A673 (cell line): Measurements from ENCODE around the gene DLGAP1. TPM values are rescaled to one million over a fixed set of nuclear protein-coding genes. Genes with fewer than 3 reads are reported as not detected.
A peak's percentile ranks its signal among the peaks of the same experiment; 100 is the strongest.

Experiments used
- BruUV-seq: library from RNA; stranded (reverse); fragments of 400-500 nt; replicated peaks from 2 replicates; lab custom pipeline; 2021; lab: Mats Ljungman, UMichigan
- CTCF ChIA-PET: fragments of 300-600 bp; sonication (Branson Sonifier 250); formaldehyde crosslinking; loops from one replicate; lab custom pipeline; 2022; ENCODE audit warnings: antibody characterized with exemption; lab: Charles Lee
- POLR2A ChIA-PET: fragments of 300-600 bp; sonication (Branson Sonifier 250); formaldehyde crosslinking; loops from one replicate; lab custom pipeline; 2022; ENCODE audit warnings: antibody characterized with exemption; ENCODE audit not compliant: low non-redundant PET; lab: Charles Lee
- DNase-seq: peaks from one replicate; pipeline ENCODE4 v3.0.0-alpha.2; 2015; ENCODE audit warnings: low spot score
- H3K27ac ChIP-seq: fragments of 200-600 bp; sonication (generic); 2 replicates; pipeline ENCODE4 v1.5.1; 2016; ENCODE audit warnings: mixed run types, low read depth, mild to moderate bottlenecking, mixed read lengths, antibody characterized with exemption, low read length; ENCODE audit not compliant: poor library complexity, severe bottlenecking
- H3K27me3 ChIP-seq: fragments of 200-600 bp; sonication (generic); replicated peaks from 2 replicates; pipeline ENCODE4 v1.6.1; 2017; ENCODE audit warnings: mixed run types, low read depth, mild to moderate bottlenecking, mixed read lengths, antibody characterized with exemption, low read length; ENCODE audit not compliant: insufficient read depth, poor library complexity
- H3K36me3 ChIP-seq: fragments of 200-600 bp; sonication (generic); 2 replicates; pipeline ENCODE4 v1.6.1; 2016; ENCODE audit warnings: mixed run types, mild to moderate bottlenecking, mixed read lengths, antibody characterized with exemption, low read length; ENCODE audit not compliant: insufficient read depth, poor library complexity, severe bottlenecking
- H3K4me1 ChIP-seq: fragments of 200-600 bp; sonication (generic); 2 replicates; pipeline ENCODE4 v1.6.1; 2017; ENCODE audit warnings: mixed run types, mild to moderate bottlenecking, mixed read lengths, antibody characterized with exemption, low read length; ENCODE audit not compliant: insufficient read depth, poor library complexity, severe bottlenecking
- H3K4me3 ChIP-seq: fragments of 200-600 bp; sonication (generic); 2 replicates; pipeline ENCODE4 v1.5.1; 2016; ENCODE audit warnings: low read depth, mixed run types, mild to moderate bottlenecking, mixed read lengths, low read length; ENCODE audit not compliant: poor library complexity, severe bottlenecking
- H3K9me3 ChIP-seq: fragments of 200-600 bp; sonication (generic); 2 replicates; pipeline ENCODE4 v1.6.1; 2016; ENCODE audit warnings: mixed run types, low read depth, mild to moderate bottlenecking, mixed read lengths, antibody characterized with exemption, low read length; ENCODE audit not compliant: poor library complexity, severe bottlenecking
- EZH2 ChIP-seq: fragments of 200-600 bp; sonication (generic); IDR thresholded peaks from 2 replicates; pipeline ENCODE4 v1.6.1; 2017; ENCODE audit warnings: borderline replicate concordance, low read depth, mild to moderate bottlenecking, mixed read lengths, antibody characterized with exemption, low read length; ENCODE audit not compliant: poor library complexity, severe bottlenecking
- intact Hi-C: fragments of 100-400 bp; cut with micrococcal nuclease; formaldehyde crosslinking; loops from one replicate; pipeline ENCODE4 v1.10.0; 2022; ENCODE audit not compliant: unreplicated experiment
- total RNA-seq: library from RNA; stranded (reverse); gene quantifications from 2 replicates; pipeline ENCODE4 v1.2.3, GENCODE V29; 2021
- TF ChIP-seq, protein P1 (sequence below): fragments of 300-800, 200-600 bp; sonication (generic); conservative IDR thresholded peaks from 2 replicates; pipeline ENCODE4 v1.5.1; 2017; ENCODE audit warnings: low read depth, mild to moderate bottlenecking, antibody characterized with exemption, low read length, moderate library complexity, mixed read lengths

DLGAP1 gene
- total RNA-seq, 1 experiment from 2014 or later: 135 TPM

DNA sequence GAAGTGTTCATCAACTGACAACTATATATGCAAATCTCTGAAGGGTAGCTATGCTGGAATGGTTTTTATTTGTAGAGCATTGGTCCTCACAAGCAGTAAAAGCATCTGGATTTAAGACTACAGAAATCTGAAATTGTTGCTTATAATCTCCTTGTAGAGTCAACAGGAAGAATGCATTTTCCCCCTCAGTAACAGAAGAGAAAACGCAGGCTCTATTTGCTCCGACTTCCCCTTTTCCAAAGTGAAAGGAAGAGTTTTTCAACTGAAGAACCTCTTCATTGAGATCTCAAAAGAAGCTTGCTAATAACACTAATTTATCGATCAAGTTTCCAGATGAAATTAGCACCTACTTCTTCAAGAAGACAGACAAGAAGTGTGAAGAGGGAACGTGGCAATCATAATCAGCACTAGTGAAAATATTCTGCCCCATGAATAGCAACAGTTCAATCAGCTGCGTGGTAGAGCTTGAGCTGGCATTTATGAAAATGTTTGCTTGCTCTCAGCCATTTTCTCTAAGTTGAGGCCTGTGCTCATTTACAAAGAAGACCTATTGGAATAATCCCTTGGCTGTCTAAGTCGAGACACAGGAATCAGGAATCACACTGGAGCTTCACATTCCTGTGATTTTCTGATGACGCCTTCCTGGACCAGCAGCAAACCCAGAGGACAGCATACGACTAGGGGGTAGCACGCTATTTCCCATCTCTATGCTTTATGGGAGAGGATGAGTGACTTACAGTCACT lies 961.4 kb downstream of the DLGAP1 start:
- peaks cover 20% of the 10 kb centered on the region for H3K4me1 ChIP-seq

DNA sequence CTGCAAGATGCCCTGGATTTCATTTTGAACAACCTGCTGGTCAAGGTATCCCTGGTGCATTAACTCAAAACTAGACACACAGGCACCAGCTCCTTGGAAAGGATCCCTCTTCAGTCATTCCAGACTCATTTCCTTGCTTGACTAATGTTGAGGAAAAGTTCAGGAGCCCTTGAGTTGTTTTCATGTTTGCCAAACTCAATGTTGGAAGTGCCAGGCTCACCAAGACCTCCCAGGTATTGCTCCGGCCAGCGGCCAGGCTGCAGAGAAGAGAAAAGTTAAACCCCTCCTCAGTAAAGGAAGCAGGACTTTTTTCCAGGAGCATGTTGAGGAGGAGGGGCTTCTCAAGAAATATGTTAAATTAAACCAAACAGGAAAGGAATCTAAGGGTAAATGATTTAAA lies 962.4 kb downstream of the DLGAP1 start:
- Histone ChIP-seq H3K27me3 (no peaks in the 10 kb centered on the region), H3K36me3 (peaks cover 3% of the 10 kb centered on the region), H3K4me1 (peaks cover 20% of the 10 kb centered on the region), H3K9me3 (no peaks in the 10 kb centered on the region), H3K4me3 (no peak overlapping the region), H3K27ac (peak overlapping the region; percentile 46)
- POLR2A ChIA-PET: no interaction called here
- CTCF ChIA-PET: no interaction called here
- DNase-seq: no peak
- intact Hi-C loops: no loop called here
- no peak for TF ChIP-seq EZH2
- TF ChIP-seq, protein P1, sequence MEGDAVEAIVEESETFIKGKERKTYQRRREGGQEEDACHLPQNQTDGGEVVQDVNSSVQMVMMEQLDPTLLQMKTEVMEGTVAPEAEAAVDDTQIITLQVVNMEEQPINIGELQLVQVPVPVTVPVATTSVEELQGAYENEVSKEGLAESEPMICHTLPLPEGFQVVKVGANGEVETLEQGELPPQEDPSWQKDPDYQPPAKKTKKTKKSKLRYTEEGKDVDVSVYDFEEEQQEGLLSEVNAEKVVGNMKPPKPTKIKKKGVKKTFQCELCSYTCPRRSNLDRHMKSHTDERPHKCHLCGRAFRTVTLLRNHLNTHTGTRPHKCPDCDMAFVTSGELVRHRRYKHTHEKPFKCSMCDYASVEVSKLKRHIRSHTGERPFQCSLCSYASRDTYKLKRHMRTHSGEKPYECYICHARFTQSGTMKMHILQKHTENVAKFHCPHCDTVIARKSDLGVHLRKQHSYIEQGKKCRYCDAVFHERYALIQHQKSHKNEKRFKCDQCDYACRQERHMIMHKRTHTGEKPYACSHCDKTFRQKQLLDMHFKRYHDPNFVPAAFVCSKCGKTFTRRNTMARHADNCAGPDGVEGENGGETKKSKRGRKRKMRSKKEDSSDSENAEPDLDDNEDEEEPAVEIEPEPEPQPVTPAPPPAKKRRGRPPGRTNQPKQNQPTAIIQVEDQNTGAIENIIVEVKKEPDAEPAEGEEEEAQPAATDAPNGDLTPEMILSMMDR: no peak
- BruUV-seq: no TSS peak

More for the DNA sequence above, 961.4 kb downstream of the DLGAP1 start:
- intact Hi-C loops: no loop called here
- Histone ChIP-seq H3K9me3 (no peaks in the 10 kb centered on the region), H3K4me3 (no peak overlapping the region), H3K27ac (peak overlapping the region; percentile 46), H3K27me3 (no peaks in the 10 kb centered on the region), H3K36me3 (peaks cover 12% of the 10 kb centered on the region)
- ChIA-PET POLR2A (interaction anchor here (0.6 kb wide), 1 partner anchor 46 kb away, joined by 9 read pairs; no protein-coding TSS in a partner anchor), CTCF (no interaction called here)
- no TSS peak for BruUV-seq
- DNase-seq: no peak
- TF ChIP-seq, protein P1: no peak
- TF ChIP-seq EZH2: no peak

DNA sequence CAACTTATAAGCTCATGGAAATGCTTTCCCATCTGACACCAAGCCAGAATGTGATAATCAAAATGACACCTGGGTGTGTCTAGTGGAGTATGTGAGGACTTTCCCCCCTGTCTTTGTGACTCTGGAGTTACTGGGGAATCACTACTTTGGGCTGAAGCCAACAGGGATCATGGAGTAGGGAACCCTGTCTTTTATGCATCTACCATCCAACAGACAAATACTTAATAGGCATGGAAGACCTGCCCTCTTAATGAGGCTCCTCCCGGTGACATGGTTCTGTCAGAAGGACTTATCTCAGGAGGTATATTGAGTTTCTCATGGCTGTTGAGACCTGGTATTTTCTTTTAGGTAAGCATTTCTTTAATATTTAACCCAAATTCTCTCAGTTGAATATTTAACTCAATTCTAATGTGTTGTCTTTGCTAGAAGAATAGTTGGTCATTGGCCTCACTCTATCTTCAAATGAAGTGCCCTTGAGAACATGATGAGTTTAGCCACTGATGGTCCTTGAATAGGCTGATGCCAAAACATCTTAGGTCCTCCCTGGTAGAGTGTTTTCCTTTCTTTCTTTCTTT lies 963.0 kb downstream of the DLGAP1 start:
- TF ChIP-seq EZH2: no peak
- TF ChIP-seq, protein P1: no peak
- no peak overlapping the region for H3K4me3 ChIP-seq
- no peak for DNase-seq
- no TSS peak for BruUV-seq
- H3K4me1 ChIP-seq: peaks cover 20% of the 10 kb centered on the region
- intact Hi-C loops: no loop called here
- H3K36me3 ChIP-seq: no peaks in the 10 kb centered on the region
- POLR2A ChIA-PET: no interaction called here
- CTCF ChIA-PET: no interaction called here
- H3K27me3 ChIP-seq: no peaks in the 10 kb centered on the region
- peak overlapping the region; percentile 46 for H3K27ac ChIP-seq
- H3K9me3 ChIP-seq: no peaks in the 10 kb centered on the region
